ENCODE data around the gene AADACL2.

The AADACL2 gene, protein sequence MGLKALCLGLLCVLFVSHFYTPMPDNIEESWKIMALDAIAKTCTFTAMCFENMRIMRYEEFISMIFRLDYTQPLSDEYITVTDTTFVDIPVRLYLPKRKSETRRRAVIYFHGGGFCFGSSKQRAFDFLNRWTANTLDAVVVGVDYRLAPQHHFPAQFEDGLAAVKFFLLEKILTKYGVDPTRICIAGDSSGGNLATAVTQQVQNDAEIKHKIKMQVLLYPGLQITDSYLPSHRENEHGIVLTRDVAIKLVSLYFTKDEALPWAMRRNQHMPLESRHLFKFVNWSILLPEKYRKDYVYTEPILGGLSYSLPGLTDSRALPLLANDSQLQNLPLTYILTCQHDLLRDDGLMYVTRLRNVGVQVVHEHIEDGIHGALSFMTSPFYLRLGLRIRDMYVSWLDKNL

DNA sequence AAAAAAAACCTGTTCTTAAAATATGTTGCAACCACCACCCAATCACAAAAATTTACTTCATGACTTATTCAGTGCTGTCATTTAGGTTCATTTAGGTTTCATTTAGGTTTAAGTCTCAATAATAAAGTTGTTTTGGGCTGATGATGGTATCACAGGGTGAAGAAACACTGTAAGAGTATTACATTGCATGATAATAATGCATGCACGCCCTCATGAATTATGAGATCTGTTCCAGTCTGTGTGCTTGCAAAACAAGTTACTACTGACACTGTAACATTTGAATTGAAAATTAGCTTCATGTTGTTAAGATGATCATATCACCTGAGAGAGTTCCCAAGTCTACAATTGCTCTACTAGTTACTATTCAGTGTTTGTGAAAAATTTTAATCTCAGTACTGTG lies at the start of gene AADACL2:
Gene AADACL2 (plus strand): TSS at position 315 of the 400 bp plus-strand sequence. CDS start 109 bp downstream, outside the sequence.
- no peak within 1 kb of the TSS for H3K4me3 ChIP-seq
- TF ChIP-seq, protein P1, sequence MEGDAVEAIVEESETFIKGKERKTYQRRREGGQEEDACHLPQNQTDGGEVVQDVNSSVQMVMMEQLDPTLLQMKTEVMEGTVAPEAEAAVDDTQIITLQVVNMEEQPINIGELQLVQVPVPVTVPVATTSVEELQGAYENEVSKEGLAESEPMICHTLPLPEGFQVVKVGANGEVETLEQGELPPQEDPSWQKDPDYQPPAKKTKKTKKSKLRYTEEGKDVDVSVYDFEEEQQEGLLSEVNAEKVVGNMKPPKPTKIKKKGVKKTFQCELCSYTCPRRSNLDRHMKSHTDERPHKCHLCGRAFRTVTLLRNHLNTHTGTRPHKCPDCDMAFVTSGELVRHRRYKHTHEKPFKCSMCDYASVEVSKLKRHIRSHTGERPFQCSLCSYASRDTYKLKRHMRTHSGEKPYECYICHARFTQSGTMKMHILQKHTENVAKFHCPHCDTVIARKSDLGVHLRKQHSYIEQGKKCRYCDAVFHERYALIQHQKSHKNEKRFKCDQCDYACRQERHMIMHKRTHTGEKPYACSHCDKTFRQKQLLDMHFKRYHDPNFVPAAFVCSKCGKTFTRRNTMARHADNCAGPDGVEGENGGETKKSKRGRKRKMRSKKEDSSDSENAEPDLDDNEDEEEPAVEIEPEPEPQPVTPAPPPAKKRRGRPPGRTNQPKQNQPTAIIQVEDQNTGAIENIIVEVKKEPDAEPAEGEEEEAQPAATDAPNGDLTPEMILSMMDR (IDR thresholded peaks at IDR 0.05) = no peak

DNA sequence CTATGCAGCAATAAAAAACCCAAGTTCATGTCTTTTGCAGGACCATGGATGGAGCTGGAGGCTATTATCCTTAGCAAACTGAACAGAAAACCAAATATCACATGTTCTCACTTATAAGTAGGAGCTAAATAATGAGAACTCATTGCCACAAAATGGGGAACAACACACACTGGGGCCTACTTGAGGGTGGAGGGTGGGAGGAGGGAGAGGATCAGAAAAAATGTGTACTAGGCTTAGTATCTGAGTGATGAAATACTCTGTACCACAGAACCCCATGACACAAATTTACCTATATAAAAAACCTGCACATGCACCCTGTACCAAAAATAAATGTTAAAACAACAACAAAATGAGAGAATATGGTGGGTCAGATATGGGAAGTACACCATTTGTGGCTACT lies 49.6 kb upstream of the AADACL2 start:
- TF ChIP-seq, protein P1 (IDR thresholded peaks at IDR 0.05) = no peak
- DNase-seq = no peak
- Histone ChIP-seq H3K4me3 (no peak overlapping the region), H3K27ac (no peak overlapping the region), H3K9me3 (no peaks in the 10 kb centered on the region), H3K4me1 (peaks cover 0 to 8% (median 3%) of the 10 kb centered on the region in 4 donors), H3K36me3 (no peaks in the 10 kb centered on the region), H3K27me3 (no peaks in the 10 kb centered on the region)
- intact Hi-C loops (cut with DNase I; ENCODE audit: low total_unique reads) = no loop called here

More for the DNA sequence above, at the start of gene AADACL2:
- no peaks in the 10 kb centered on the region for H3K4me1 ChIP-seq
- no peaks in the 10 kb centered on the region for H3K9me3 ChIP-seq
- intact Hi-C loops (cut with DNase I; ENCODE audit: low total_unique reads) = no loop called here
- no peaks in the 10 kb centered on the region for H3K36me3 ChIP-seq
- H3K27ac ChIP-seq = no peak within 1 kb of the TSS
- no peak for DNase-seq
- no peaks in the 10 kb centered on the region for H3K27me3 ChIP-seq

- Histone ChIP-seq H3K27ac (no peak overlapping the region), H3K9me3 (no peaks in the 10 kb centered on the region), H3K27me3 (no peaks in the 10 kb centered on the region), H3K4me1 (peaks cover 0 to 15% (median 4%) of the 10 kb centered on the region in 4 donors), H3K4me3 (no peak overlapping the region), H3K36me3 (no peaks in the 10 kb centered on the region)
- no peak for DNase-seq
- TF ChIP-seq, protein P1 (IDR thresholded peaks at IDR 0.05) = no peak
- intact Hi-C loops (cut with DNase I; ENCODE audit: low total_unique reads) = no loop called here
These were observed 47.5 kb upstream of the AADACL2 start for GRCh38 chr3:151686257-151686656.

- DNase-seq = no peak
- Histone ChIP-seq H3K27ac (no peak overlapping the region), H3K36me3 (no peaks in the 10 kb centered on the region), H3K27me3 (no peaks in the 10 kb centered on the region), H3K9me3 (no peaks in the 10 kb centered on the region), H3K4me1 (peaks cover 0 to 15% (median 4%) of the 10 kb centered on the region in 4 donors), H3K4me3 (no peak overlapping the region)
- intact Hi-C loops (cut with DNase I; ENCODE audit: low total_unique reads) = no loop called here
- TF ChIP-seq, protein P1 (IDR thresholded peaks at IDR 0.05) = no peak
These were observed 46.7 kb upstream of the AADACL2 start for GRCh38 chr3:151687076-151687475.

GRCh38 chr3:151688571-151688970 lies 45.2 kb upstream of the AADACL2 start:
- Histone ChIP-seq H3K27ac (no peak overlapping the region), H3K9me3 (no peaks in the 10 kb centered on the region), H3K36me3 (no peaks in the 10 kb centered on the region), H3K4me3 (no peak overlapping the region), H3K27me3 (no peaks in the 10 kb centered on the region), H3K4me1 (peaks cover 0 to 15% (median 4%) of the 10 kb centered on the region in 4 donors)
- DNase-seq = no peak
- TF ChIP-seq, protein P1 (IDR thresholded peaks at IDR 0.05) = no peak
- intact Hi-C loops (cut with DNase I; ENCODE audit: low total_unique reads) = no loop called here
